ENCODE measurements around the gene MRPS18A. TPM values are rescaled to one million over a fixed set of nuclear protein-coding genes. Genes with fewer than 3 reads are reported as not detected.

The MRPS18A gene
- total and polyA plus RNA-seq, 2 of the 13 experiments (the other 11 are each of a cell fraction or from before 2014, with no cell fraction given): 87.8 to 89.1 TPM

DNA sequence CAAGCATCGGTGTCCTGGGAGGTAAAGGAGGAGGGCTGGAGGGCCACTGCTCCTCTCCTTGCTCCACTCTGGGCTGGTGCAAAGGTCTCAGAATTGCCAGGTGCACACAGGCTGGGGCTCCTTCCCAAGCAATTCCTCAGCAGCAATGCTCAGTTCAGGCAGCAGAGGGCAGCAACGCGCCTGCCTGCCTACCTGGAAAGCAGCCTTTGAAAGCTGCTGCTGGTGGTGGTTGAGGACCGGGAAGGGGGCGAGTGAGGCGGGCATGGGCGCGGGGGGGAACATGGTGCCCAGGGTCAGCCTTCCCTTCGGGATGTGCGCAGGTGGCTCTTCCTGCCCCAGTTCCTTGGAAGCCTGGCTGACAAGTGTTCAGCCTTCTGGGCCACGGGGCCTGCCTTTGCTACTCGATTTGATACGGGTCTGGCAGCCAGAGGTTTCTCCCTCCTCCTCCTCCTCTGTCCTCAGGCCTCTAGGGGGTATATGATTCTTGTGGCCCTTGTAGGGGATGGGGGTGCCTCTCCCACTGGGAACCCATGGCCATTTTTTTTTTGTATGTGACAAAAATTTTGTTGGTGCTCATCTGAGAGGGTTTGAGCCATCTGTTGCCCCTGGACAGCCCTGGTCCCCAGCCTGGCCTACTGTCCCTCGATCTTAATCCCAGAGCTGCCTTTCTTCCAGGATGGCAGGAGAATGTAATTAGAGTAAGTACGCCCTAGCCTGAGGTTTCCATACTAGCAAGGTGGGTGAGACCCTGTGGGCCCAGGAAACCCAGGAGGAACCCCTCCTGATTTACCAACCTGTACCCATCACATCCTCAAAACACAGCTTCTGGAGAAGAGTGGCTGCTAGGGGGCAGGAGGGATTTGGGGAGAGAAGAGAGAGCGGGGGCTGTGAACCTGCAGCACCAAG, 20.1 kb downstream of the MRPS18A start (continued):
- TF ChIP-seq ZNF530 (CRISPR knock-in tag; IDR thresholded peaks at IDR 0.05; ENCODE audit: low read depth) (no peak), ZBTB26 (CRISPR knock-in tag; IDR thresholded peaks at IDR 0.05; ENCODE audit: borderline replicate concordance) (no peak; the same call in 1 of the 2 replicates), RELA (CRISPR knock-in tag; IDR thresholded peaks at IDR 0.05) (peak; percentile 70; the same call in 1 of the 2 replicates), DZIP1 (CRISPR knock-in tag; IDR thresholded peaks at IDR 0.05) (no peak), GTF2F1 (IDR thresholded peaks at IDR 0.05; ENCODE audit: low read length) (no peak), MAFG (CRISPR knock-in tag; IDR thresholded peaks at IDR 0.05) (no peak), ZNF451 (CRISPR knock-in tag; IDR thresholded peaks at IDR 0.05) (0 out of 2 replicates have a peak, but pooled peaks have one; percentile 82), TAF15 (IDR thresholded peaks at IDR 0.05; ENCODE audit: low read depth, low read length, poor library complexity, severe bottlenecking) (no peak), NPAS2 (CRISPR knock-in tag; IDR thresholded peaks at IDR 0.05; ENCODE audit: borderline replicate concordance) (no peak), ZNF251 (CRISPR knock-in tag; IDR thresholded peaks at IDR 0.05) (no peak), BORCS8-MEF2B (CRISPR knock-in tag; IDR thresholded peaks at IDR 0.05) (0 out of 2 replicates have a peak, but pooled peaks have one; percentile 29)
- TF ChIP-seq, protein P1, sequence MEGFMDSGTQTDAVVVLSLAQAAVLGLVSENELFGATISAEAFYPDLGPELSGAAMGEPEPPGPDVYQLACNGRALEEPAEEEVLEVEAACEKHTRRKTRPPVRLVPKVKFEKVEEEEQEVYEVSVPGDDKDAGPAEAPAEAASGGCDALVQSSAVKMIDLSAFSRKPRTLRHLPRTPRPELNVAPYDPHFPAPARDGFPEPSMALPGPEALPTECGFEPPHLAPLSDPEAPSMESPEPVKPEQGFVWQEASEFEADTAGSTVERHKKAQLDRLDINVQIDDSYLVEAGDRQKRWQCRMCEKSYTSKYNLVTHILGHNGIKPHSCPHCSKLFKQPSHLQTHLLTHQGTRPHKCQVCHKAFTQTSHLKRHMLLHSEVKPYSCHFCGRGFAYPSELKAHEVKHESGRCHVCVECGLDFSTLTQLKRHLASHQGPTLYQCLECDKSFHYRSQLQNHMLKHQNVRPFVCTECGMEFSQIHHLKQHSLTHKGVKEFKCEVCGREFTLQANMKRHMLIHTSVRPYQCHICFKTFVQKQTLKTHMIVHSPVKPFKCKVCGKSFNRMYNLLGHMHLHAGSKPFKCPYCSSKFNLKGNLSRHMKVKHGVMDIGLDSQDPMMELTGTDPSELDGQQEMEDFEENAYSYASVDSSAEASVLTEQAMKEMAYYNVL (CRISPR knock-in tag; IDR thresholded peaks at IDR 0.05; ENCODE audit: borderline replicate concordance): 0 out of 2 replicates have a peak, but pooled peaks have one; percentile 30
- TF ChIP-seq, protein P2, sequence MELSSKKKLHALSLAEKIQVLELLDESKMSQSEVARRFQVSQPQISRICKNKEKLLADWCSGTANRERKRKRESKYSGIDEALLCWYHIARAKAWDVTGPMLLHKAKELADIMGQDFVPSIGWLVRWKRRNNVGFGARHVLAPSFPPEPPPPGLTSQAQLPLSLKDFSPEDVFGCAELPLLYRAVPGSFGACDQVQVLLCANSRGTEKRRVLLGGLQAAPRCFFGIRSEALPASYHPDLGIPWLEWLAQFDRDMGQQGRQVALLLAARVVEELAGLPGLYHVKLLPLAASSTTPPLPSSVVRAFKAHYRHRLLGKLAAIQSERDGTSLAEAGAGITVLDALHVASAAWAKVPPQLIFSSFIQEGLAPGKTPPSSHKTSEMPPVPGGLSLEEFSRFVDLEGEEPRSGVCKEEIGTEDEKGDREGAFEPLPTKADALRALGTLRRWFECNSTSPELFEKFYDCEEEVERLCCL (CRISPR knock-in tag; IDR thresholded peaks at IDR 0.05; ENCODE audit: borderline replicate concordance): no peak
- TF ChIP-seq, protein P3, sequence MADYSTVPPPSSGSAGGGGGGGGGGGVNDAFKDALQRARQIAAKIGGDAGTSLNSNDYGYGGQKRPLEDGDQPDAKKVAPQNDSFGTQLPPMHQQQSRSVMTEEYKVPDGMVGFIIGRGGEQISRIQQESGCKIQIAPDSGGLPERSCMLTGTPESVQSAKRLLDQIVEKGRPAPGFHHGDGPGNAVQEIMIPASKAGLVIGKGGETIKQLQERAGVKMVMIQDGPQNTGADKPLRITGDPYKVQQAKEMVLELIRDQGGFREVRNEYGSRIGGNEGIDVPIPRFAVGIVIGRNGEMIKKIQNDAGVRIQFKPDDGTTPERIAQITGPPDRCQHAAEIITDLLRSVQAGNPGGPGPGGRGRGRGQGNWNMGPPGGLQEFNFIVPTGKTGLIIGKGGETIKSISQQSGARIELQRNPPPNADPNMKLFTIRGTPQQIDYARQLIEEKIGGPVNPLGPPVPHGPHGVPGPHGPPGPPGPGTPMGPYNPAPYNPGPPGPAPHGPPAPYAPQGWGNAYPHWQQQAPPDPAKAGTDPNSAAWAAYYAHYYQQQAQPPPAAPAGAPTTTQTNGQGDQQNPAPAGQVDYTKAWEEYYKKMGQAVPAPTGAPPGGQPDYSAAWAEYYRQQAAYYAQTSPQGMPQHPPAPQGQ (CRISPR knock-in tag; IDR thresholded peaks at IDR 0.05; ENCODE audit: borderline replicate concordance): no peak

Measured in HepG2 (cell line).